MM.1S (cell line): Measurements from ENCODE around the gene MALRD1.

ENCODE experiments used
- DNase-seq: peaks from one replicate; pipeline ENCODE4 v3.0.0-alpha.2; 2015
- H2AFZ ChIP-seq: fragments of 300-600 bp; sonication (generic); 2 replicates; pipeline ENCODE4 v1.6.0; 2016; ENCODE audit warnings: antibody characterized with exemption, low read length
- H3F3A ChIP-seq: fragments of 300-600 bp; sonication (generic); 2 replicates; pipeline ENCODE4 v1.6.1; 2016; ENCODE audit warnings: mild to moderate bottlenecking, antibody characterized with exemption, low read length, moderate library complexity, mixed read lengths; ENCODE audit not compliant: insufficient read depth
- H3K27ac ChIP-seq: fragments of 300-600 bp; sonication (generic); 2 replicates; pipeline ENCODE4 v1.5.1; 2016; ENCODE audit warnings: mild to moderate bottlenecking, low read length
- H3K27me3 ChIP-seq: fragments of 300-600 bp; sonication (generic); replicated peaks from 2 replicates; pipeline ENCODE4 v1.6.0; 2016; ENCODE audit warnings: low read length; ENCODE audit not compliant: insufficient read depth
- H3K36me3 ChIP-seq: fragments of 300-600 bp; sonication (generic); replicated peaks from 2 replicates; pipeline ENCODE4 v1.6.1; 2016; ENCODE audit warnings: mild to moderate bottlenecking, low read length, mixed read lengths; ENCODE audit not compliant: insufficient read depth
- H3K4me1 ChIP-seq: fragments of 300-600 bp; sonication (generic); 2 replicates; pipeline ENCODE4 v1.6.1; 2016; ENCODE audit warnings: low read length, mixed read lengths
- H3K4me2 ChIP-seq: fragments of 300-600 bp; sonication (generic); 2 replicates; pipeline ENCODE4 v1.6.0; 2016; ENCODE audit warnings: low read depth, low read length
- H3K4me3 ChIP-seq: fragments of 300-600 bp; sonication (generic); 2 replicates; pipeline ENCODE4 v1.5.1; 2016; ENCODE audit warnings: low read length, mixed read lengths
- H3K79me2 ChIP-seq: fragments of 300-600 bp; sonication (generic); 2 replicates; pipeline ENCODE4 v1.6.1; 2016; ENCODE audit warnings: mixed run types, low read length, mixed read lengths
- H3K9ac ChIP-seq: fragments of 300-600 bp; sonication (generic); 2 replicates; pipeline ENCODE4 v1.6.1; 2016; ENCODE audit warnings: low read length, mixed read lengths
- H3K9me2 ChIP-seq: fragments of 300-600 bp; sonication (generic); replicated peaks from 2 replicates; pipeline ENCODE4 v1.6.1; 2016; ENCODE audit warnings: mild to moderate bottlenecking, low read length, mixed read lengths; ENCODE audit not compliant: insufficient read depth
- H3K9me3 ChIP-seq: fragments of 300-600 bp; sonication (generic); replicated peaks from 2 replicates; pipeline ENCODE4 v1.6.1; 2016; ENCODE audit warnings: mild to moderate bottlenecking, low read length, mixed read lengths; ENCODE audit not compliant: insufficient read depth
- H4K20me1 ChIP-seq: fragments of 300-600 bp; sonication (generic); 2 replicates; pipeline ENCODE4 v1.6.1; 2016; ENCODE audit warnings: mild to moderate bottlenecking, low read length, moderate library complexity, mixed read lengths; ENCODE audit not compliant: insufficient read depth
- CTCF ChIP-seq: fragments of 300-600 bp; sonication (generic); IDR thresholded peaks from 2 replicates; pipeline ENCODE4 v1.5.1; 2016; ENCODE audit warnings: antibody characterized with exemption, low read length, mixed read lengths
- EZH2 ChIP-seq: fragments of 300-600 bp; sonication (generic); optimal IDR thresholded peaks from 2 replicates; pipeline ENCODE3; 2017; ENCODE audit warnings: low read depth, mild to moderate bottlenecking, antibody characterized with exemption, low read length, mixed read lengths
- EZH2phosphoT487 ChIP-seq: fragments of 300-600 bp; sonication (generic); IDR thresholded peaks from 2 replicates; pipeline ENCODE4 v1.6.1; 2018; ENCODE audit warnings: antibody characterized with exemption, low read length

MALRD1 gene

GRCh38 chr10:19728964-19729363, 680.4 kb downstream of the MALRD1 start:
- no peak overlapping the region for H2AFZ ChIP-seq
- no peak overlapping the region for H3K4me3 ChIP-seq
- no peak for TF ChIP-seq CTCF
- H3K4me2 ChIP-seq: no peak overlapping the region
- H3K9me3 ChIP-seq: no peaks in the 10 kb centered on the region
- no peak overlapping the region for H3K27ac ChIP-seq
- H3K4me1 ChIP-seq: no peaks in the 10 kb centered on the region
- no peak overlapping the region for H3K9ac ChIP-seq
- no peaks in the 10 kb centered on the region for H3K79me2 ChIP-seq
- no peaks in the 10 kb centered on the region for H3K27me3 ChIP-seq
- H3K36me3 ChIP-seq: no peaks in the 10 kb centered on the region
- H3K9me2 ChIP-seq: no peaks in the 10 kb centered on the region
- H3F3A ChIP-seq: no peaks in the 10 kb centered on the region
- no peaks in the 10 kb centered on the region for H4K20me1 ChIP-seq
- DNase-seq: no peak

GRCh38 chr10:19730167-19730906, 681.7 kb downstream of the MALRD1 start:
- Histone ChIP-seq H3K9ac (no peak overlapping the region), H3K79me2 (no peaks in the 10 kb centered on the region), H3K4me2 (no peak overlapping the region), H3K27me3 (no peaks in the 10 kb centered on the region), H3K9me3 (no peaks in the 10 kb centered on the region), H3K4me1 (no peaks in the 10 kb centered on the region), H3K9me2 (no peaks in the 10 kb centered on the region), H3F3A (no peaks in the 10 kb centered on the region), H3K36me3 (no peaks in the 10 kb centered on the region), H3K4me3 (no peak overlapping the region), H4K20me1 (no peaks in the 10 kb centered on the region), H3K27ac (no peak overlapping the region), H2AFZ (no peak overlapping the region)
- no peak for DNase-seq
- TF ChIP-seq EZH2 (no peak), CTCF (no peak), EZH2phosphoT487 (no peak)

- no peak for TF ChIP-seq CTCF
- no peak for TF ChIP-seq EZH2
- no peak for TF ChIP-seq EZH2phosphoT487
- H4K20me1 ChIP-seq: no peaks in the 10 kb centered on the region
- H3K4me2 ChIP-seq: no peak overlapping the region
- H2AFZ ChIP-seq: no peak overlapping the region
- H3K36me3 ChIP-seq: no peaks in the 10 kb centered on the region
- H3F3A ChIP-seq: no peaks in the 10 kb centered on the region
- no peaks in the 10 kb centered on the region for H3K4me1 ChIP-seq
- H3K27me3 ChIP-seq: no peaks in the 10 kb centered on the region
- no peaks in the 10 kb centered on the region for H3K9me2 ChIP-seq
- H3K9me3 ChIP-seq: no peaks in the 10 kb centered on the region
- H3K9ac ChIP-seq: no peak overlapping the region
- H3K79me2 ChIP-seq: no peaks in the 10 kb centered on the region
- H3K27ac ChIP-seq: no peak overlapping the region
- no peak for DNase-seq
- H3K4me3 ChIP-seq: no peak overlapping the region
Observed at GRCh38 chr10:19730907-19731217, 682.3 kb downstream of the MALRD1 start.
